ENCODE measurements around the gene INHBA.

Gene INHBA

DNA sequence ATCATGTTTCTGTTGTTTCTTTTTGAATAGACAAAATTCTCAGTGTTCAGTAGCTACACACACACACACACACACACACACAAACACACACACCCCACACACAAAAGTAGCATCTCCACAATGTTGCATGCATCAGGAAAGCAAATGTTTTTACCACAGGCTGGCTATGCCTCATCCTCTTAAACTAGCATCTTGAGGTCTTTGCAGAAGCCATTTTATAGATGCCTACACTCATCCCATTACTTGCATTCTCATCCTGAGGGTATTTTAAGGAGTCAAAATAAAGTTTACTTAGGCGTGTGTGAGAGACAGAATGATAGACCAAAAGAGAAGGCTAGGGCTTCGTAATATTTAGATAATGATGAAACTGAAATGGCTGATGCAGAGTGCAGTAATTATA, 7.9 kb upstream of the INHBA start:
- no peak for FAIRE-seq
- TF ChIP-seq POLR2AphosphoS5 (IDR thresholded peaks at IDR 0.05; ENCODE audit: low read depth, low read length) (no peak), TAF1 (IDR thresholded peaks at IDR 0.05; ENCODE audit: borderline replicate concordance, low read depth, low read length) (no peak), POLR2A (IDR thresholded peaks at IDR 0.05; ENCODE audit: low read depth, low read length) (no peak)
- no peak for DNase-seq (ENCODE audit: insufficient read length)

DNA sequence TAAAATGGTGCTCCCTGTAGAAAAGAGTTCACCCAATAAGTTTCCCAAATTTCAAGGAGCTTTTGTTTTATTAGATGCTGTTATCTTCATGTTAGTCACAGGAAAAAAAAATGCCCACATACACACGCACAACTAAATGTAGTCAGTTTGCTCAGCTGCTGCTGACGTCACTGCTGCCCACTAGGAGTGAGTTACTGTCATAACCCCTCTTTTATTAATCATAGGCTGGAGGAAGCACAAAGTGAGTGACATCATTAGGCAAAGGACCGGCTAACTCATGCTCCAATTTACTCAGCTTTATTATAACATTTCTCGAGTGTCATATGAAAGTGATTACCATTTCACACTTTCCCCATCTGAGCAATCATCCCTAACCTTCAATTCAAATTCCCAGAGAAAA, 6.7 kb upstream of the INHBA start:
- DNase-seq (ENCODE audit: insufficient read length) (no peak), FAIRE-seq (no peak)
- TF ChIP-seq POLR2A (IDR thresholded peaks at IDR 0.05; ENCODE audit: low read depth, low read length), result no peak
- TF ChIP-seq TAF1 (IDR thresholded peaks at IDR 0.05; ENCODE audit: borderline replicate concordance, low read depth, low read length), result no peak
- TF ChIP-seq POLR2AphosphoS5 (IDR thresholded peaks at IDR 0.05; ENCODE audit: low read depth, low read length), result no peak

DNA sequence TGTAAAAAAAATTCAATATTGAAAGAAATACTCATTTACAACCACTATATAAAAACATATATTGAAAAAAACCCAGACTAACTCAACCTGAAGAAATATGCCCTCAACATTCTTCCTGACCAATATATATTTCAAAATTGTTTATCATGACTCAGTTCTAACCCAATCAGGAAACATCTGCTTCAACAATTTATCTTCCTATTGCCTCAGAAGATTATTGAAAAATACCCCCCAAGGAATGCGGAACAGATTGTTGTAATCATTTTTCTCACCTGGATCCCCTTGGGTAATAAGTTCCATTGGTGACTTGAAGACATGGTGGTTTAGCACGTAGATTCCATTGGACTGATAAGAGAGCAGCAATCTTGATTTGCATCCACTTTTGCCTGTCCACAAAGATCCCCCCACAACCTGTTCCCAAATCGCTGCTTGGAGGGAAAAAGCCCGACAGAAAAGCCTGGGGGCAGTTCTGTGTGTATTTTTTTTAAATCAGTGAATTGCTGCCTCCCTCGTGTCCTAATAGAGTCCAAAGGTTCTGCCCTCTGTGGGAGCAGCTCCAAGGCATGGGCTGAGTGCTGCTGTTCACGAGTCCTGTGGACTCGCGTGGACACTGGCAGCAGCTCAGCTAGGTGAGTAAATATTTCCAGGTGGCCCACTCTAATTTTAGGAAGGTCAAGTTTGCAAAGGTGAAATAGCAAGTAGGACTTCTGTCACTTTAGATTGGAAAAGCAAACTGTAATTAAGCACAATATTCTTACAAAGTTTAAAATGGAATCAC, 5.9 kb upstream of the INHBA start:
- TF ChIP-seq POLR2AphosphoS5 (IDR thresholded peaks at IDR 0.05; ENCODE audit: low read depth, low read length) (no peak), TAF1 (IDR thresholded peaks at IDR 0.05; ENCODE audit: borderline replicate concordance, low read depth, low read length) (no peak), POLR2A (IDR thresholded peaks at IDR 0.05; ENCODE audit: low read depth, low read length) (no peak)
- DNase-seq (ENCODE audit: insufficient read length), result no peak
- no peak for FAIRE-seq

DNA sequence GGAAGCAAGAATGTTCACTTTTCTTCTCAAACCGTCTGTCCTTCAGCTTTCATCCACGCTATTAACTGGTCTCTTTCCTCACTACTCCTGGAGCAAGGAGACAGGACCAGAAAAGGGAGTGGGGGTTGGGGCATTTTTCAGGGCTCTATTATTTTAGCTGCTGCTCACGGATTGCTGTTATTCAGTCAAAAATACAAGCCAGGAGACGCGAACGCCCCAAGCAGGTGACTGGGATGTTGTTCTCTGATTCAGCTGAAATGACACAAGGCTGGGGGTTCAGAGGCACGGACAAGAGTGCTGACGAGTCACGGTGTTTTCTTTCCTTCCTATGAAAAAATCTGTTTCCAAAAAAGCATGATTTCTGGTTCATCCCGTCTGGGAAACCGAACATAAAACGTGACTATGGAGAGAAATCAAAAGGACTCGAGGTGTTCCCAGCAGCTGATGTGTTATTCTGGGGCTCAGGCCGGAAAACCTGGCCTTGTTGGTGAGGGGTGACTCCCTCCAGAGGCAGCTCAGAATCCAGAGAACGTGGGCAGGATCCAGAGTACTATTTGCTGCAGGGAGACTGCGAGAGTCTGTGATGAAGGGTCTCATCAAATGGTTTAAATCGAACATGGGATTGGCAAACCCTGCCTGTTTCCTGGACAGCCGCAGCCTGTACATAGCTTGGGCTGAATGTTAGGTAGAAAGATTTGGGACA, 3.5 kb upstream of the INHBA start:
- no peak for FAIRE-seq
- DNase-seq (ENCODE audit: insufficient read length), result no peak
- no peak for TF ChIP-seq TAF1 (IDR thresholded peaks at IDR 0.05; ENCODE audit: borderline replicate concordance, low read depth, low read length)
- TF ChIP-seq POLR2AphosphoS5 (IDR thresholded peaks at IDR 0.05; ENCODE audit: low read depth, low read length), result no peak
- TF ChIP-seq POLR2A (IDR thresholded peaks at IDR 0.05; ENCODE audit: low read depth, low read length), result no peak

DNA sequence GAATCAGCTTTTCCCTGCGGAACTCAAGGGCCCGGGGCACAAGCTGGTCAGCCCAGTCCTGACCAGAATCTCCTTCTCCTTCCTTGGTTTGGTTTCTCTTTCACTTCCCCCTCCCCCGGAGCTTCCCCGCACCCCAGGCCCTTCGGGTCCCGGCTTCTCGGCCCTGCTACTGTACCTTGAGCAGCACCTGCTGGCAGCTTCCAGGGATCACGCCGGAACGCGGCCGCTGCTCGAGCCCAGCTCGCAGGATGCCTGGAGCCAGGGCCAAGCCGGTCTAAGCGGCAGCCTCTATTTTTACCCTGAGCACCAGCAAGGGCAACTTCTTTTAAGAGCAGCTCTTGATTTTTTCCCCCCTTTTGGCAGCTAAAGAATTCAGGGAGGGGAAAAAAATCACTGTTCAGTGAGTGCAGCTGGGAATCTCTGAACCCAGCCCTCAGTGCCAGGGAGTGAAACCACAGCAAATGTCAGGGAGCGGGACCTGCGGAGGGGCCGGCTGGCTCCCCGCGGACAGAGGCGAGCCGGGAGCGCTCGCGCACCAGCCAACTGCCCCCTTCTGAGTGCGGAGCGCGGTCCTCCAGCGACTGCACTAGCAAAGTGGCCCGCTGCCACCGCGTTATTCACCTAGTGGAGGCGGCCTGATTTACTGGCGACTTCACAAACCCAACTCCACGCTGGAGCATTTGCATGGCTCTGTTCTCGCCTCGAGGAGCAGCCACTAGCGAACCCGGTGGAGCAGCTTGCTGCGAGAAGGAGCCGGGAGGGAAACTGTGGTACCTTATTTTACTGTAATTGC, 2.4 kb upstream of the INHBA start:
- peak; percentile 77 for DNase-seq (ENCODE audit: insufficient read length)
- FAIRE-seq, result peak; percentile 76
- TF ChIP-seq POLR2AphosphoS5 (IDR thresholded peaks at IDR 0.05; ENCODE audit: low read depth, low read length), result no peak
- no peak for TF ChIP-seq TAF1 (IDR thresholded peaks at IDR 0.05; ENCODE audit: borderline replicate concordance, low read depth, low read length)
- TF ChIP-seq POLR2A (IDR thresholded peaks at IDR 0.05; ENCODE audit: low read depth, low read length), result no peak

DNA sequence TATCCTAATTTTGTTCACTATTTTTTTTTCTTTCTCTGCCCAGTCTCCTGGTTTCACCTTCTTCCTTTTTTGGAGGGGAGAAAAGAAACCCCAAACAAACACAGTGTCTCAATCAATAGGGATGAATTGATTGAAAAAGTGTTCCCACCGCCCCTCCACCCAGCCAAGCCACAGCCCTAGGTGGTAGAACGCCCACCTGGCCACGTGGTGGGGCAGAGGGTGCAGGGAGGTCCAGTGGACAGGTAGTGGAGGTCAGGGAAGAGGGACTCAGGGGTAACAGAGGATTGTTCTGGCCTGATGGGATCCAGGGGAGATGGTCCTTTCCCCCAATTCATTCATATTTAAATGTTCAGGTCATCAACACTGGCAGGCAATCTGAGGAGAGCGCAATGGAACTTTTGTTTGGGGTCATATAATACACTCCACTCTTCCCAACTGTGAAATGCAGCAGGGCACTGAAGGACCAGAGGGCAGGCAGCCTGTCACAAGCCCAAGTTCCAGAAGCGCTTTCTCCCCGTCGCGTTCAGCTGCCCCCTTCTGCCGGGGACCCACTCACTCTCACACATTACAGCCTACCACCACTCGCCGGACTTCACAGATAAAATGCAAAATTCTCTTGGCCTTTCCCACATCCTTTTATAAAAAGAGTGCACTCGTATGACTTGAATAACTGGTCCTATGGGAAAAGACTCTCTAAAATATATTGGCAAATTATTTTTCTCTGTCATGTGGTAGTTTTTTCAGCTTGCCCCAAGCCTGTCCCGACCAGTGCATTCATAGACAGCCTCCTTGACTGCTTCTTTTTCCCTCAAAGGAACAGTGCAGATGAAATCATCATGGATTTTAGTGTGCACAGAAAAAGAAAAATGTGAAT, 1.6 kb downstream of the INHBA start:
- no peak for TF ChIP-seq TAF1 (IDR thresholded peaks at IDR 0.05; ENCODE audit: borderline replicate concordance, low read depth, low read length)
- no peak for TF ChIP-seq POLR2AphosphoS5 (IDR thresholded peaks at IDR 0.05; ENCODE audit: low read depth, low read length)
- no peak for TF ChIP-seq POLR2A (IDR thresholded peaks at IDR 0.05; ENCODE audit: low read depth, low read length)
- DNase-seq (ENCODE audit: insufficient read length) (no peak), FAIRE-seq (no peak)

DNA sequence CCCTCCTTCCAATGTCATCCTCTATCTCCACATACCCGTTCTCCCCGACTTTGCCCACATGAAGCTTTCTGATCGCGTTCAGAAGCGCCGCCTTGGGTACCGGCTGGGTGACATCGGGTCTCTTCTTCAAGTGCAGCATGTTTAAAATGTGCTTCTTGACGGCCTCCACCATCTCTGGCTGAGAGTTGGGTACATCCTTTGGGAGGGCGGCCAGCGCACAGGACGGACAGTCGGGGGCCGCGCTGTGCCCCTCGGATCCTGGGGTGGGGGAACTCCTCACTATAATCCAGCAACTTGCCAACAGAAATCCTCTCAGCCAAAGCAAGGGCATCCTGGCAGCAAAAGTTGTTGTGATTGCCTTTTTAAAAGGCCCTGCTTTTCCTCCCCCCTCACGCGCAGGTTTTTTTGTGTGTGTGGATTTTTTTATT, 2.8 kb downstream of the INHBA start:
- FAIRE-seq (no peak), DNase-seq (ENCODE audit: insufficient read length) (no peak)
- TF ChIP-seq TAF1 (IDR thresholded peaks at IDR 0.05; ENCODE audit: borderline replicate concordance, low read depth, low read length) (no peak), POLR2A (IDR thresholded peaks at IDR 0.05; ENCODE audit: low read depth, low read length) (no peak), POLR2AphosphoS5 (IDR thresholded peaks at IDR 0.05; ENCODE audit: low read depth, low read length) (no peak)

DNA sequence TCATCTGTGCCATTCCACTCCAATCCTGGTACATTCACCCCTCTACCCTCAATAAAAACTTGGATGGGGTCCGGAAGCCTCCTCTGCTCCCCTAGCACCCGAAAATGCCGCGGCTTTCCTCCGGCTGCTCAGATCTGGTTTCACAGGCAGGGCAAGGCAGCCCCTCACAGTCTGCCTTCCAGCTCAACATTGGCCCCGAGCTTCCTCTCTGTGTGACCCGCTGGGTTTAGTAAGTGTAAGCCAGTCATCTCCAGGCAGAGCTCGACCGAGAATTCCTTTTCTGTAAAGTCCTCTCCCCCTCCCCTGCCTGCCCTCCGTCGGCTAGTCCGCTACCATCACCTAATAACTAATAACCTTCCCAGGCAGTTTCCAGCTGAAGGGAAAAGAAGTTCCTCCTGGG, 3.4 kb downstream of the INHBA start:
- TF ChIP-seq POLR2A (IDR thresholded peaks at IDR 0.05; ENCODE audit: low read depth, low read length) (no peak), TAF1 (IDR thresholded peaks at IDR 0.05; ENCODE audit: borderline replicate concordance, low read depth, low read length) (no peak), POLR2AphosphoS5 (IDR thresholded peaks at IDR 0.05; ENCODE audit: low read depth, low read length) (no peak)
- FAIRE-seq (no peak), DNase-seq (ENCODE audit: insufficient read length) (no peak)

DNA sequence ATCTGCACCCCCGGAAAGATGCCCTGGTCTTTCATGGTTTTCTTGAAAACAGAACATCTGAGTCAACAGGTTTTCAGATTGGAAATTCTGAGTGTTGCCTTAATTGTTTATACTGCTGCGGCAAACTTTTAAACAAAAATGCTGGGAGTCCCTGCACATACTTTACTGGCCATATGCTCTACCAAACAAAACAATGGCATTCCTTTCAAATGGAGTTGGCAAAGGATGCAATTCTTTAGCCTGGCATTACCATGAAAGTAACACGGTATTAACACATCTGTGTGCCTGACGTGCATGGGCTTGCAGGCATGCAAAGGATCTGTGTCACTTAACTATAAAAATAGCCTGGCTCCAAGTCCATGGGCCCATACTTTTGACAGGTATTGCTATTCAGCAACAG, 4.2 kb downstream of the INHBA start:
- TF ChIP-seq POLR2A (IDR thresholded peaks at IDR 0.05; ENCODE audit: low read depth, low read length) (no peak), POLR2AphosphoS5 (IDR thresholded peaks at IDR 0.05; ENCODE audit: low read depth, low read length) (no peak), TAF1 (IDR thresholded peaks at IDR 0.05; ENCODE audit: borderline replicate concordance, low read depth, low read length) (no peak)
- FAIRE-seq (no peak), DNase-seq (ENCODE audit: insufficient read length) (no peak)

DNA sequence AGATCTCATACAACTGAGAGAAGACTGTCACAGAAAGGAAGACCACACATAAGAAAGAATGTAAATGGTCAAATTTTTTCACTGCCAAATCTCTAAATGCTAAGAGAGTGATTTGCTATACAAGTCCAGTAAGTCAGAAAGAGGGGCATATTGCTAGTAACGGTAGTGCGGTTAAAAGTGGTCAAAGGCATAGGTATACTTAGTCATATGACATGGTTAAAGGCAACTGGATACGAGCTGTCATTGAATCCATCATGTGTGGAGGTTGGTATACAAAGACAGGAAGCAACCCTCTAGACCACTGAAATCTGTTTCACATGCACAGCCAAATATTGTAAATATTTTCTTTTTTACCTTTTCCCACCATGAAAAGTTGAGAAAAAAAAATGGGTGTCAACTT, 4.8 kb downstream of the INHBA start:
- no peak for FAIRE-seq
- no peak for DNase-seq (ENCODE audit: insufficient read length)

More for the DNA sequence above, 4.8 kb downstream of the INHBA start:
- no peak for TF ChIP-seq POLR2AphosphoS5 (IDR thresholded peaks at IDR 0.05; ENCODE audit: low read depth, low read length)
- no peak for TF ChIP-seq POLR2A (IDR thresholded peaks at IDR 0.05; ENCODE audit: low read depth, low read length)
- TF ChIP-seq TAF1 (IDR thresholded peaks at IDR 0.05; ENCODE audit: borderline replicate concordance, low read depth, low read length), result no peak

Data from GM12892 (cell line).